Astrocyte (in vitro differentiated cells and primary cell): ENCODE data around the gene NFATC1.

Experiments
- CTCF ChIP-seq: IDR thresholded peaks from 2 replicates; pipeline ENCODE4 v1.5.1; 2011; ENCODE audit warnings: low read depth, mild to moderate bottlenecking, inconsistent platforms, low read length, moderate library complexity; ENCODE audit not compliant: insufficient read depth
- EZH2 ChIP-seq: IDR thresholded peaks from 2 replicates; pipeline ENCODE4 v1.6.1; 2012; ENCODE audit warnings: mild to moderate bottlenecking, low read length, inconsistent platforms; ENCODE audit not compliant: insufficient read depth

DNA sequence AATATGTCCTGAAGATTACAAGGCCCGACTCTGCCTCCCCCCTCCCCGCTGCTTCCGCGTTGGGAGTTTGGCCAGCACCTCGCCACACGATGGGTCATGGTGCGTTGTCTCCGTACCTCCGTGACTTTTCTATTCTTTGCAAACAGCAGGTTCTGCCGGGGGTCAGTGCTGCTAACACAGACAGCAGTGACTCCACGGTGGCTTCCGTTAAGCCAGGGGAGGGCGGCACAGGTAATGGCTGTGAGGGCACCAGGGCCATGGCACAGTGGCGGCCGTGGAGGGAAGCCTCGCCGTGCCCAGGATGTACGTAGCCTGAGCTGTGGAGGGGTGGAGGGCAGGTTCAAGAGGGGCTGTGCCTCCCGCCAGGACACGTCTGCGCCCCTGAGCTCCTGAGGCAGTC is 115.5 kb downstream of the NFATC1 start:
- TF ChIP-seq CTCF (no peak), EZH2 (no peak)
